Stimulated activated CD8-positive, alpha-beta memory T cell treated with anti-CD3 and anti-CD28 coated beads, Interleukin-7, amount 100 ng/mL, for 1 hour (primary cell): ENCODE results near the gene RPS23.

Experiments
- DNase-seq, 2 donors: peaks; one replicate each; pipeline ENCODE4 v3.0.0-alpha.2; 2020; ENCODE audit warnings: low read depth in 2 of 2

RPS23 gene

DNA sequence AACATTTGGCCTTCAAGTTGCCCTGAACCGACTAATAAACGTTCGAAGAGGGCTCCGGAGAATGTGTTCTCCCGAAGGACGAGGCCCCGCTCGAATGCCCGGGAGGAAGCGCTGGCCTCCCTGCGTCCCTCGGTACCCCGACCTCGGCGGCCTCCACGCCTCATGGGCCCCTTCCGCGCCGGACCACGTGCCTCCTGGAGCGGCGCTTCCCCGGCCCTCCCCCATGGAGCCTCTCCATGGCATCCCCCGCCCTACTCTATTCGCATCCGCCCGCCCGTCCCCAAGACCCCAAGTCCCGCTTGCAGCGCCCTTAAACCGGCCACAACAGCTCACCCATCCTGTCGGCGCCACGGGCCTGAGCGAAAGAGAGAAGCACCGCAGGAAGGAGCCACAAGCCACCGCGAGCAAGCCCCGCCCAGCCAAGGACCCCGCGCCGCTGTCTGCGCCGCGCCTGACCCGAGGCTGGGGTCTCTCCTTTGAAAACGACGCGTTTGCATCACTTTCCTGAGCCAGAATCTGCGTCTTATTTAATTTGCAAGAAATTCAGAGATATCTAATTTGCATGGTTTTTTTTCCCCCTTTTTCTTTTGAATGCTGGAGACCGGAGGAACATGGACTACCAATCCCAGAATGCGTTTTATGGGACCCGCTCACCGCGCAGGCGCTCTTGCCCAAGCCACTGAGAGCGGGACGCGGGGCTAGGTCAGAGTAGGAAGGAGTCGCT lies at the start of gene RPS23:
Gene RPS23, minus strand, starts transcription at position 368 of the 724 bp plus-strand sequence. Its CDS starts 31 bp downstream, at position 337.
- peak; percentile 66 to 74 for DNase-seq

DNA sequence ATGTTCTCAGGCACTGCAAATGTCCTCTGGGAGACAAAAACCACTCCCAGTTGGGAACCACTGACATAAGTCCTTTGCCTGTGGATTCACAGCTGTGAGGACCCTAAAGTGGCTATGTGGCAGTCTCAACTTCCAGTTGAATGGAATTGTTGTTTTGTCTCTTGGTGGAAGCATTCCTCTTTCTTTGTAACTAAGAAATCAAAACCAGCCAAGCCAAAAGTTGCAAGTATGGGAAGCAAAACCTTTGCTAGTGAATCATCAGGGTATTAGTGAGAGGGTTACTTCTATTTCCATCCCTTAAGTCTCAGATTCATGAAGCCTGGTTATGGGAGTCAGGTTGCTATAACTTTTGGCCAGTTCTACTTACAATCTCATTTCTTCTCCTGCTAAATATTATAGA lies 49.8 kb upstream of the RPS23 start:
- no peak for DNase-seq

DNA sequence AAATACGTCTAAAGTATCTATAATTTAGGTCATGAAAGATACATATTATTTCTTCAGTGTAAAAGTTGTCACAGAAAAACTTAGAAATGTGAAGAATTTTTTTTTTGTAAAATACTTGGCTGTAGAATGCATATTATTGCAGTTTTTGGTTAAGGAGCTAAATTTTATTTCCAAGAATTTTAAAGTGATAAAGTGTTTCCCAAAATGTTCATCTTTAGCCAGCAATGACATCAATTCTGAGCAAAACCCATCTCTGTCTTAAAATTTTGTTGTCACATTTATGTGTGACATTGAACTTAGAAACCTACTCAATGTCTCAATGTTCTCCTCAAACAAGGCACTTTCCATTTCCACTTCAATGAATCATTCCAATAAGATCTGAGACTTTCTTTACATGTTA lies 47.8 kb upstream of the RPS23 start:
- no peak for DNase-seq

DNA sequence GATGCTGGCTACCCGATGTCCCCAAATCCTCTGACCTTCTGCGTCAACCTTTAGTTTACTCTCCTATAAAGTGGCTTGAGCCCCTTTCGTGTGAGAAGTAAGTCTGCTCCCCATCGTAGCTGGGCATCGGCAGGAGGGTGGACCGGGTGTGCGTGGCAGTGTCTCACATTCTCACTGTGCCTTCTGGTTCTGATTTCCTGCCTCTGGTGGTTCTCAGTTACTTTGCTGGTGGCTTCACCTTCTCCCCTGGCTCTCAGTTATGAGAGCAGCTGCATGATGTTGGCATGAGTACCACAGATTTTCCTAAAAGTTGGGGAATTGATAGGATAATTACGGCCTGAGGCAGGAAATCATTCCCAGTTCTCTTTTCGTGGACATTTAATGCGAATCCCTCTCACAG lies 47.0 kb upstream of the RPS23 start:
- DNase-seq: no peak

DNA sequence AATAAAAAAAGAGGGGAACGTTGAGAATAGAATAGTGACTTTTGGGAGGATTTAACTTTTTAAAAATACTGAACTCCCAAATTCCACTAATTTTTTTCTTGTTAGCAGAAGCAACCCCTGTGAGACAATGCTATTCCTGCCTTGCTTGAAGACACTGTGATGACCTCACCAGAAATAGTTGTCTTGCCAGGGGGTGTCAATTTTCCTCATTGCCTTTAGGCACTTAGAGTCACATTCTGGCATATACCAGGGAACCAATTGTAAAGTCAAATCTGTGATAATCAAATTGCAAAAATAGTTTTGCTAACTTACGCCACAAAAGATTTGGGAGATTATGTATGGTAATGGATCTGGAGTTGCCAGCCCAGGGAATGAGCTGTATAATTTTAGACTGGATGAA lies 42.8 kb upstream of the RPS23 start:
- DNase-seq: no peak

DNA sequence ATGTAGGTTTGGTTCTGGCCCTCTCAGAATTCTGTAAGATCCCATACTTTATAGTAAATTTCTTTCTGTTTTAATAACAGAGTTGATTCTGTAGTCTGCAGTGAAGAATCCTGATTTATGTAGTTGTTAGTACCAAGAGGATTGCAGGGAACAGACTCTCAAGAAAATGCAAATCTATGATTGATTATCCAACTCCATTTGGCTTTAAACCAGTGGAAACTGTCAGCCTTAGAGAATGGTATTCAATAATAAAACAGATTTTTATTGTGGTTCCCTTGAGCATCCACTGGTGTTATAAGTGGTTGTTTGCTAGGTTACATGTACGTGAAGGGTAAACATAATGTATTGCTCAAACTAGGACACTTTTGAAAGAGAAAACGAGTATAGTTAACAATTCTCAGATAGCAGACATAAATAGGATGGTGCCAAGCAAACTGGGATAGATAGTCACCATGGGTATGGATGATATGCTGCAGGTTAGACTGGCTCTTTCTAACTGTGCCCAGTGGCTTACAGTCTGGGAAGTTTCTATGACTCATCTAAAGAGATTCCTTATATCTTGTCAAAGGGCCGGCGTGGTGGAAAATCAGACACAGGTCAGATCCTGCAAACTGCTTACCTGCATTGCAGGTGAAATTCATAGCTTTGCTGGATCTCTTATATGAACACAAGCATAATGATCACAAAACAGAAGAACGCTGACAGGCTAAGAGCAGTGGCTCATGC lies 41.7 kb upstream of the RPS23 start:
- DNase-seq: no peak

DNA sequence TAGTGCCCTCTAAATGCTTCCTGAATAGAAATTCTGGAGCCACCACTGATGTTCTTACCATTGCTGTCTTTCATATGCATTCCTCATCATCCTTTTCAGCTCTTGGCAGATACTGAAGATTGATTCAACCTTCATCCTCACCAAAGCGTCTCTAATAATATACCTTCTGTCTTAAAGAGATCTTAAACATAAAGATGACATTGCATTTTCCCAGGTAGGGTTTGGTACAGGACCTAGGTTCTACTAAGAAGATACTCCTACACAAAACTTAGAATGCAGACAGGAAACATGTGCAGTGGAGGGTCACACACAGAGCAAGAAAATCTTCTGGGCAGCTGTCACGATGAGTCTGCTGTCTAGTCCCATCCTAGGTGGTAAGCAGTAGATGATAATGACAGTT lies 41.0 kb upstream of the RPS23 start:
- DNase-seq: no peak

DNA sequence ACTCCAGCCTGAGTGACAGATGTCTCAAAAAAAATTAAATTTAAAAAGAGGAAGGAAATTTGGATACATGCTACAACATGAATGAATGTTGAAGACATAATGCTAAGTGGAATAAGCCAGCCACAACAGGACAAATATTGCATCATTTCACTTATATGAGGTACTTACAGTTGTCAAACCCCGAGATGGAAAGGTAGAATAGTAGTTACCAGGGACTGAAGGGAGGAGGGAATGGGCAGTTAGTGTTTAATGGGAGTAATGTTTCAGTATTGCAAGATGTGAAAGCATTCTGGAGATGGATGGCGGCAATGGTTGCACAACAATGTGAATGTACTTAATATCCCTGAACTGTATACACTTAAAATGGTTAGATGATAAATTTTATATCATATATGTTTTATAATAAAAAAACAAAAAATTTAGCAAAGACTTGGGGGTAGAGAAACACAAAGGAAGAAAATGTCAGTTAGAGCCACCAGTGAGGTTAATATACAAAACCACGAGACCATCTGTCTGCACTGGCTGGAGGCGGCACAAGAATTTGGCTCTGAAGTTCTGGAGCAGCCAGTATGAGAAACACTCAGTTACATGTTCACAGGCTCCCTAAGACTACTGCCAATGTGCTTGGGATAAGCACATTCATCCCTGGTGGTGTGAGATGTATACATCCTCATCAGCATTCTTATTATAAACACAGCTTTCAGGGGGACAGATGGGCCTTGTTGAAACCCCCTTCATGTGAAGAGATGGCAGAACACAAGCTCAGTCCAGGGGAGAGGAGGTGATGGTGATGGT lies 37.0 kb upstream of the RPS23 start:
- DNase-seq: no peak

DNA sequence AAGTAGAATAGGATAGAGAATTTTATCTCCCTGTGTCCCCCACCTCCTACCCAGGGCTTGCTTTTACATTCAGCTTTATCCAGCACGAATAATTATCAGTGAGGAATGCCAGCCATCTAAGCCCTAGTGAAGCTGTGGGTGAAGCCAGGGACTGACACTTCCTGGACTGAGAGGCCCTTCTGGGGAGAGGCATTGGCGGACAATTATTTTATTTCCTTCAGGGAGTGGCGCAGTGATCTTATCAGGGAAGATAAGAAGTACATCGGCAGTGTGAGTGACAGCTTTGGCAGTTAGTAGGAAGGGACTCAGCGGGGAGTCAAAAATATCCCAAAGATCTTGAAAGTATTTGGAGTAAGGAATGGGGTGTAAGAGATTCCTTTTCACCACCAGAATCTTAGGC lies 34.9 kb upstream of the RPS23 start:
- DNase-seq: no peak

DNA sequence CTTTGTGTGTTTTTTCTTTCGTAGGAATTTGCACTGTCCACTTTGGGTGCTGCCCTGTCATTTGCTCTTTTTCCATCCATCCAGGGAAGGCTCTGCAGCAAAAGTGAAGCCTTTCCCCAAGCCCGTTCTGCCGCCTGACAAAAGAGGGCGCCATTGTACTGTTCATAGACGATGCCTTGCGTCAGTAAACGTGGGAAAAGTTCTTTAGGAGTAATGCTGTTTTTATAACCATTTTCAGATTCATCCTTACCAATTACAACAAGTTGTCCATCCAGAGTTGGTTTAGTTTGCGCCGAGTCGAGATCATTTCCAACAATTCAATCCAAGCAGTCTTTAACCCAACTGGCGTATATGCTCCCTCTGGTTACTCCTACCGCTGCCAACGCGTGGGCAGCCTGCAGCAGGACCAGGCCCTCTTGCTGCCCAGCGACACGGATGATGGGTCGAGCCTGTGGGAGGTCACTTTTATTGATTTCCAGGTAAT lies 34.3 kb upstream of the RPS23 start:
- no peak for DNase-seq

DNA sequence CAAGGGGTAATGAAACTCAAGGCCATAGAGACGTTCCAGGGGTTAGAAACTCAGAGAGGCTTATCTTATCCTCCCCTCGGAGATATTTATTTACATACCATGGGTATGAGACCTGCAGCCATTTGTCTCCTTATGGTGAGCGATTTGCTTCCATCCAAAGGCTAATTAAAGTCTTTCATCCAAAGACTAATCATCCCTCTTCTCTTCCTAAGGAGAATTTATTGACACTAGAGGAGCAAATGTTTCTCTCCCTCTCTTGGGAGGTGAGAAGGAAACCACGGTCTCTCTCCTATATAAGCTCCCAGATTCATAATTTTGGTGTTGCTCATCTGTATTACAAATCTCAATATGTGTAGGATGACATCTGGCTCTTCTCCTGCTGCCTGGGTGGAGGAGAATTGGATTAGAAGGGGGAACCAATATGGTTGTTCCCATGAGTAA lies 31.0 kb upstream of the RPS23 start:
- no peak for DNase-seq

DNA sequence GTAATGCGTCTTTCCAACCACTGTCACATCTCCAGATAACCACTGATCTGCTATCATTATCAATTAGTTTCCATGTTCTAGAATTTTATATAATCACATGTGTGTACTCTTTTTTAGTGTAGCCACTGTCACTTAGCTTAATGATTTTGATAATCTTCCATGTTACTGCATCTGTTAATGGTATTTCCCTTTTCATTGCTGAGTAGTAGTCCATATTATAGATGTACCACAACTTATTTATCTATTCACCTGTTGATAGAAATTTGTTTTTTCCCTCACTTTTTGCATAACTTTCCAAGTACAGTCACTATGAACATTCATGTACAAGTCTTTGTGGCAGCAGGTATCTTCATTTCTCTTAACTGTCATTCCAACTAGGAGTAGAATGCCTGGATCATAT lies 30.3 kb upstream of the RPS23 start:
- DNase-seq: no peak

DNA sequence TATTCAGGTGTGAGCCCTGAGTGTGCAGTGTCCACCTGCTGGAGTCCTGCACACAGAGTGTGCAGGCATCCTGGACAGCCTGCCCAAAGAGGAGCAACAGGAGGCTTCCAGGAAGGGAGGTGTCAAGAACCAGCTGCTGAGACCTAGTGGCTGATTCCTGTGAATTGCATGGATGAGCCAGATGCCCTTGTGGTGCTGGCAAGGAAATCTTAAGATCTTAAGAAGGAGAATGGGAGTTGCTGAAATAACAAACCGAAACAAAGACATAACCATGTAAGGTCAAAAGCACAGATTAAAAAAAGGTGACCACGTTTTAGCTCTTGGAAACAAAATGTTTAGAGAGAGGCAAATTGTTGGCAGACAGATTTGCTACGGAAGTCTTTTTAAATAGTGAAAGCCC lies 29.3 kb upstream of the RPS23 start:
- DNase-seq: no peak

DNA sequence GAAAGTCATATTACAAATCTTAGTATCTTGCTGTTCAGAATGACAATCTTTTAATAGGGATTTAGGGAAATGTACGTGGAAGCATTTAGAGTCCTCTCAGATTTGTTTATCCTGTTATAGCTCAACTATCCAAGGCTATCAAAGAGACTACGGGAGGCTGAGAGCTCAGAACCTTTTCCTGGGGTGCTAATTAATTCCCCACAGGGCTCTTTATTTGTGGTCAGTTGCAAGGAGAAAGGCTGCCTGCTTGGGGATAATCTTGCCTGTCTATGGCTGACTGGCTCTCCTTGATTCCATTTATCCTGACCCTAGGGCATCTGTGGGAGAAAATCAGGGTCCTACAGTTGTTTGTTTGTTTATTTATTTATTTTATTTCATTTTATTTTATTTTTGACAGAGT lies 28.0 kb upstream of the RPS23 start:
- no peak for DNase-seq

DNA sequence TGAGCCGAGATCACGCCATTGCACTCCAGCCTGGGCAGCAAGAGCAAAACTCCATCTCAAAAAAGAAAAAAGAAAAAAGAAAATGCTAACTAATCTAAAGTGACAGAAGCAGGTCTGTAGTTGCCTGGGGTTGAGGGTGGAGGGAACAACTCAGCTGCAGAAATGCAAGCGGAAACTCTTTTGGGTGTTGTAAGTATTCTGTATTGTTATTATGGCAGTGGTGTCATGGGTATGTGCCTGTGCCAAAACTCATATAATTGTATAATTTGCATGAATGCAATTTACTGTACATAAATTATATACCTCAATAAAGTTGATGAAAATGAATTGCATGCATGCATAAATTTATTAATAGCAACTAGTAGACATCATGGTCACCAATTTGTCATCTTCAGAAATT lies 23.0 kb upstream of the RPS23 start:
- no peak for DNase-seq

DNA sequence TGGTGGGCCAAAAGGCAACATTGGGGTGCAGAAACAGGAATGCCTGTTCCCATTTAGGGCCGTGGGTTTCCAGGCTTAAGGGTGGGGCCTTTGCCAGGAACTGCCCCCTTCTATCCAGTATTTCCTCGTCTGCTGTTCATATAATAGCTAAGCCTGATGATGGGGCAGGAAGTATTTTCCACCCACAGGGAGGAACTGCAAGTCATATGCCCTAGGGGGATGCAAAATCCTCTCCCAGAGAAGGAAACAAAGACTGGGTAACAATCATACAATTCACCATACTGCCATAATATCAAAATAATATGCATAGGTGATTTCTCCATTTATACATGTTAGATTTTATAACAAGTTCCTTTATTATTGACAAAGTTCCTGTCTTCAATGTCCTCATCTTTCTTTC lies 20.5 kb upstream of the RPS23 start:
- no peak for DNase-seq

DNA sequence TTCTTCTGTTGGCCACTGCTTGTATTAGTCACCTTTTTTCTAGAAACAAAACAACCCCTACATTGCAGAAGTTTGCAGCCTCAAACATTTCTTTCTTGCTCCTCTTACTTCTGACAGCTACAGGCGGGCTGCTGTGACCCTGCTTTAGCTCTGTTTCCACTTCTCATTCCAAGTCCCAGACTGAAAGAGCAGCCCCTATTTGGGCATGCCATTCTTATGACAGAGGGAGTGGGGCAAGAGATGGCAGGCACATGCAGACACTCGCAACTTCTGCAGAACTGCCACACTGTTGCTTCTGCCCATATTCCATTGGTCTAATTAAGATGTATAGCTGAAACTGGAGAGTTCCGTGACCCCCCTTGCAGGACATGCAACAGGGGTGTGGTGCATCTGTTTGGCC lies 19.6 kb upstream of the RPS23 start:
- DNase-seq: no peak

DNA sequence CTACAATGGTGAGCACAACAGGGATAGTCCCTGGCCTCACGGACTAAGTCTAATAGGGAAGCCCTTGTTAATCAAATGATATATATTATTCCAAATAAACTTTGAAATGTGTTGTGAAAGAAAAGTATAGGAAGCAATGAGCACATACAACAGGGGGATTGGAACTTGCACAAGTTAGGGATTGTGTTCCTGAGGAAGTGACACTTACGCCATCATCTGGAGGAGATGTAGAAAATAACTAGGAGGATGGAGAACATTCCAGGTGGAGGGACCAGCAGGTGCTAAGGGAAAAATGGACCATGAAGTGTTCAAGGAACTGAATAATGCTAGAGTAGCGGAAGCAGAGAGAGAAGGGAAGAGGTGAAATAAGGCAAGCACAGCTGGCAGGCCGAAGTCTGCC lies 18.8 kb upstream of the RPS23 start:
- DNase-seq: no peak

DNA sequence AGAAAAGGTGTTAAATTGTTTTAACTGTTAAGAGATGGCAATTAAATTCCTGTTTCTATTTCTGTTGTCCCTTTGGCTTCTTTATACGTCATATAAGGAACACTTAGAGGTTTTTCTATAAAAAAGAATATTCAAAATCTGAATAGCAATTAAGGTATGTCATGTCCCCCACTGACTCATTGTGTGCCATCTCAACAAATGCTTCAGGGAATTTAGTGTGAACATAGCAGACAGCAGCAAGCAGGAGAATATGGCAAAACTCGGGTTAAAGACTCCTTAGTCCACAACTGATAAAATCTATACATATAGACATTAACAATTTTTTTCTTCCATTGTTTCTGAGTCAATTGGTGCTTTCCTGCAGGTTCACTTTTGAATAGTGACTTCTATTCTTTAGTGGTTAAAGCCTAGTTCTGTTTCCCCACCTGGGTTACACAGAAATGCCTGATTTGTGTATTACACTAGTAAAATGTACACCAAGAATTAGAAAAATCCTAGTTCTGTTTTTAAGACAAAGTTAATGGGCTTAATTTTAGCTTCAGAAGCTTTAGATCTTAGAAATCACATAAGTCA lies 17.9 kb upstream of the RPS23 start:
- DNase-seq: no peak

DNA sequence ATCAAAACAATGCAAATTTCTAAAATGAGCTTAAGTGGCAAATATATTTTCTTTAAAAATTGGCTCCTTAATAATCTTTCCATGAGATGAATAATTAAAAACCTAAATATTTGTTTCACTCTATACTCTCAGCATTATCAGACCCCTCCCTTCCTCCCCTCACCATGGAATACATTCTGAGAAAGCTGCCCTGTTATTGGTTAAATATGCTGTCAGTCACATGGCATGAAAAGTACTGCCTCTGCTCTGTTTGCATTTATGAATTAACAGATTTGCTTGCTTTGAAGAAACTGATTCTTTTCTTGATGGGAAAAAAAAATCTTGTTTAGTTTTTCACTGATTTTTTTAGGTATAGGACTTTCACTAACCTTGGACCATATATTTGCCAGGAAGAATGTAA lies 17.0 kb upstream of the RPS23 start:
- no peak for DNase-seq

DNA sequence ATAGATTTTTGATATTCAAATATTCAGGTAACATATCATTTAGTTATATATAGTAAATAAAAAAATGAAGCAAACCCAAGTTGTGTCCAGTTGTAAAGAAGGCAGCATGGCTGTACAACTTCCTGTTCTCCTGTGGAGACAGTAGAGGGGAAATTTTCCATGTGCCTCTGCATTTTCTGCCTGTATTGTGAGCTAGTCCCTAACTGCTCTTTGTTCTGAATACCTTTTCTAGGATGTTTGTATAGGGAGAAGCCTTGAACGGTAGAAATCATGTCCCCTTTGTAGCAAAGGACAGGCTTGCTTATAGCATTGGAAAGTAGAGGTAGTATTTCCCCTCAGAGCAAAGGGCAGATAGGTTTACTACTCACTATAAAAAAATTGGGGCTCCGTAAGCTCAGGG lies 13.3 kb upstream of the RPS23 start:
- no peak for DNase-seq

DNA sequence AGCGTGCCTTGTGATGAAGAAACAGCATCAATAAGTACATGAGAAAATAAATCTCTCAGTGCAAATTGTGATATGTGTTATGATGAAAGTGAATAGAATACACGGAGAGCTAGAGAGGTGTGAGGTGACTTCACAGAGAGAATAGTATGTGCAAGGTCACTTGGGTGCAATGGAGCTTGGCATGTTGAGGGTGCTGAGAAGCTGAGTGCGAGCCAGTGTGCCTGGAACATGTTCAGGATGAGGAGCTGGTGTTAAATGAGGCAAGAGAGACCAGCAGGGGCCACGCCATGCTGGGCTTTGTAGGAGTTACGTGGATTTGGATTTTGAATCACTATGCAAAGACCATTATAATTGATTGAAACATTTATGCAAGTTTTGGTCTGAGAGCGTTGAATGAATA lies 12.8 kb upstream of the RPS23 start:
- no peak for DNase-seq
